PFSK-1 (cell line): Measurements from ENCODE around the gene SEC14L2.

Experiments
- FOXP2 ChIP-seq: optimal IDR thresholded peaks from 2 replicates; pipeline ENCODE3; 2011; ENCODE audit warnings: borderline replicate concordance, control low read depth, inconsistent platforms; ENCODE audit not compliant: insufficient read depth; ENCODE audit errors: extremely low read length, extremely low read depth
- POLR2AphosphoS5 ChIP-seq: IDR thresholded peaks from 2 replicates; pipeline ENCODE4 v1.6.1; 2012; ENCODE audit warnings: low read depth, mild to moderate bottlenecking, control low read depth, low read length, moderate library complexity
- REST ChIP-seq, 2 experiments: IDR thresholded peaks; 2 replicates each; pipeline versions ENCODE4 v1.6.1 to v1.8.0; 2011 to 2012; ENCODE audit warnings: low read depth in 2 of 2, low read length in 2 of 2, control low read depth in 1 of 2, inconsistent platforms in 1 of 2, mild to moderate bottlenecking in 1 of 2, moderate library complexity in 1 of 2; ENCODE audit not compliant: insufficient read depth in 1 of 2
- SIN3A ChIP-seq: IDR thresholded peaks from 2 replicates; pipeline ENCODE4 v1.6.1; 2012; ENCODE audit warnings: mild to moderate bottlenecking, low read length, moderate library complexity, borderline replicate concordance; ENCODE audit not compliant: insufficient read depth
- TAF1 ChIP-seq: IDR thresholded peaks from 2 replicates; pipeline ENCODE4 v1.6.1; 2012; ENCODE audit warnings: low read length, control low read depth, borderline replicate concordance; ENCODE audit not compliant: insufficient read depth

DNA sequence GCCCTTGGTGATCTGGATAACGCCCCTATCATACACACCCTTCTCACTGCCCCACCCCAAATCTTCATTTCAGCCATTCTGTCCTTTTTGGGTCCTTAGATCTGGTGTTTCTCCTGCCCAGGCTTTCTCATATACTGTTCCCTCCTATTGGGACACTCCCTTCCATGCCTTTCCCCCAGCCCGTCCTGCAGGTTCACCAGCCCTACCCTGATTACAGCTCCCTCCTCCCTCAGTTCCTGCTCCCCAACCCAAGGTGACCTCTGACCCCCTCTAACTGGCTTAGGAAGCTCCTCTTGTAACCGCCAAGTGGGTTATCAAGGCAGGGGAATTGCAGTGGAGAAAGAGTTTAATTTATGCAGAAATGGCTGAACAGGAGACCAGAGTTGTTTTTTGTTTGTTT lies 41.7 kb downstream of the SEC14L2 start:
- TF ChIP-seq POLR2AphosphoS5 (no peak), SIN3A (no peak), REST (IDR thresholded peaks at IDR 0.05; ENCODE audit: insufficient read depth in 1 of 2, low read depth in 2 of 2, low read length in 2 of 2) (no peak), FOXP2 (no peak), TAF1 (no peak)
